ENCODE data around the gene BANK1. TPM values are rescaled to one million over a fixed set of nuclear protein-coding genes. Genes with fewer than 3 reads are reported as not detected.

The BANK1 gene
- total RNA-seq, 1 experiment from 2014 or later = 2.2 TPM

DNA sequence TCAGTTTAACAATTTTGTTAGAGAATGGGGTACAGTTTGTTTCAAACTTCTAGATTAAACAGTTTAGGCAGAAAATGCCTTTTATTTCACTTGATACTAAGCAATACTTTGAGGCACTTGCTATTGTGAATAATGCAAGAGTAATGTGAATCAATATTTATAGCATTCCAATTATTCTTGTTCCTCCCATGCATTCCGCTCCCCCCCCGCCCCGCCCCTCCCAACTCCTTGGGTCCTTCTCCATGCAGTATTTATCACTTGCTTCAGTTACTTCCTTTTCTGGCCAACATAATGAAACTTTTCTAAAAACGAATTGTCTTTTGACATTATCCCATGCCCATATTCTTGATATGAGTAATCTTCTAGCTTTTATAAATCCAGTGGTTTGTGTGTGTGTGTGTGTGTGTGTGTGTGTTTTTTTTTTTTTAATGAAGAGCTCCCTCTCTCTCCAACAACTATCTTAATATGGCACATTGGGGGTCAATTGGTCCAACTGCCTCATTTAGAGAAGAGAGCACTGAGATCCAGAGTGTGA is 1.6 kb downstream of the BANK1 start:
- no peaks in the 10 kb centered on the region for H3K27me3 ChIP-seq (ENCODE audit: insufficient read depth, low read depth)
- ChIA-PET CTCF (no interaction called here), POLR2A (ENCODE audit: unreplicated experiment) (no interaction called here)
- DNase-seq = no peak
- H3K4me3 ChIP-seq = no peak overlapping the region
- H3K27ac ChIP-seq = no peak overlapping the region
- no peaks in the 10 kb centered on the region for H3K4me1 ChIP-seq (replicated peaks; ENCODE audit: insufficient read depth)
- H3K9me3 ChIP-seq (ENCODE audit: insufficient read depth, low read depth) = no peaks in the 10 kb centered on the region
- no peaks in the 10 kb centered on the region for H3K36me3 ChIP-seq (ENCODE audit: low read depth)
- H3K79me2 ChIP-seq (ENCODE audit: low read depth) = no peaks in the 10 kb centered on the region
- no peaks in the 10 kb centered on the region for H3K9me2 ChIP-seq (ENCODE audit: insufficient read depth)
- H2AFZ ChIP-seq = no peak overlapping the region
- BruUV-seq (replicated peaks) = no TSS peak
- no peaks in the 10 kb centered on the region for H3F3A ChIP-seq (ENCODE audit: insufficient read depth, low read depth)
- TF ChIP-seq EZH2 (IDR thresholded peaks at IDR 0.05; ENCODE audit: low read depth) (no peak), CTCF (conservative IDR thresholded peaks at IDR 0.05) (no peak)
- intact Hi-C loops (cut with micrococcal nuclease; ENCODE audit: unreplicated experiment) = loop anchor here (10.0 kb wide), 1 partner anchor 193 kb away; no protein-coding TSS in a partner anchor
- no peaks in the 10 kb centered on the region for H4K20me1 ChIP-seq (ENCODE audit: insufficient read depth)
- H3K4me2 ChIP-seq = no peak overlapping the region

GRCh38 chr4:101793397-101793796 is 2.9 kb downstream of the BANK1 start:
- H3K4me1 ChIP-seq (replicated peaks; ENCODE audit: insufficient read depth) = no peaks in the 10 kb centered on the region
- H3K4me2 ChIP-seq = no peak overlapping the region
- no peak overlapping the region for H3K27ac ChIP-seq
- ChIA-PET POLR2A (ENCODE audit: unreplicated experiment) (no interaction called here), CTCF (no interaction called here)
- no peak for DNase-seq
- TF ChIP-seq EZH2 (IDR thresholded peaks at IDR 0.05; ENCODE audit: low read depth) = no peak
- H3K9me2 ChIP-seq (ENCODE audit: insufficient read depth) = no peaks in the 10 kb centered on the region
- no peak overlapping the region for H2AFZ ChIP-seq
- no peaks in the 10 kb centered on the region for H3K79me2 ChIP-seq (ENCODE audit: low read depth)
- no peaks in the 10 kb centered on the region for H3K9me3 ChIP-seq (ENCODE audit: insufficient read depth, low read depth)
- BruUV-seq (replicated peaks) = no TSS peak
- no peaks in the 10 kb centered on the region for H4K20me1 ChIP-seq (ENCODE audit: insufficient read depth)
- no peaks in the 10 kb centered on the region for H3K27me3 ChIP-seq (ENCODE audit: insufficient read depth, low read depth)
- no peak overlapping the region for H3K4me3 ChIP-seq
- no peaks in the 10 kb centered on the region for H3K36me3 ChIP-seq (ENCODE audit: low read depth)
- no peaks in the 10 kb centered on the region for H3F3A ChIP-seq (ENCODE audit: insufficient read depth, low read depth)
- intact Hi-C loops (cut with micrococcal nuclease; ENCODE audit: unreplicated experiment) = loop anchor here (10.0 kb wide), 1 partner anchor 191 kb away; no protein-coding TSS in a partner anchor

DNA sequence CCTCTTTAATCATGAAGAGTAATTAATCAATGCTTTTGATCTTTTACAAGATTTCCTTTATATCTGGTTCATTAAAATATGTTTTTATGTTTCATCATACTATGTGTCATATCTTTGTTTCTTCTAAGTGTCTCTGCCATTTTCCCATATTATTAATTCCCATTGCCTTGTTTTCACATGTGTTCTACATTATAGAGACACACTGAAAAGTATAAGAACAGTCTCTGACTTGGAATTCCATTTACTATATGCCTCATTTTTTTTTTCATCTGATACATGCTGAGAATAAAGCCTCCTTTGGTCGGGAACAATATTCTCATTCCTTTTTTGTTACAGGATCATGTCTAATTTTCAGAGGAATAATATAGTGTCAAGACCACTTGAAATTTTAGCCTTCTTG is 4.3 kb downstream of the BANK1 start:
- no peak for DNase-seq
- intact Hi-C loops (cut with micrococcal nuclease; ENCODE audit: unreplicated experiment) = loop anchor here (10.0 kb wide), 1 partner anchor 190 kb away; no protein-coding TSS in a partner anchor
- no peaks in the 10 kb centered on the region for H3K9me3 ChIP-seq (ENCODE audit: insufficient read depth, low read depth)
- no peaks in the 10 kb centered on the region for H3K79me2 ChIP-seq (ENCODE audit: low read depth)
- no peaks in the 10 kb centered on the region for H3F3A ChIP-seq (ENCODE audit: insufficient read depth, low read depth)
- H3K4me3 ChIP-seq = no peak overlapping the region
- H3K36me3 ChIP-seq (ENCODE audit: low read depth) = no peaks in the 10 kb centered on the region
- no peaks in the 10 kb centered on the region for H3K27me3 ChIP-seq (ENCODE audit: insufficient read depth, low read depth)
- ChIA-PET CTCF (no interaction called here), POLR2A (ENCODE audit: unreplicated experiment) (no interaction called here)
- no peak overlapping the region for H2AFZ ChIP-seq
- H3K4me2 ChIP-seq = no peak overlapping the region
- H3K9me2 ChIP-seq (ENCODE audit: insufficient read depth) = no peaks in the 10 kb centered on the region
- TF ChIP-seq EZH2 (IDR thresholded peaks at IDR 0.05; ENCODE audit: low read depth) (no peak), CTCF (conservative IDR thresholded peaks at IDR 0.05) (no peak)
- H3K4me1 ChIP-seq (replicated peaks; ENCODE audit: insufficient read depth) = no peaks in the 10 kb centered on the region
- BruUV-seq (replicated peaks) = no TSS peak
- H3K27ac ChIP-seq = no peak overlapping the region
- H4K20me1 ChIP-seq (ENCODE audit: insufficient read depth) = no peaks in the 10 kb centered on the region

- no peaks in the 10 kb centered on the region for H3K9me2 ChIP-seq (ENCODE audit: insufficient read depth)
- DNase-seq = no peak
These were observed 5.2 kb downstream of the BANK1 start for GRCh38 chr4:101795704-101796103.

More at GRCh38 chr4:101795704-101796103, 5.2 kb downstream of the BANK1 start:
- no peaks in the 10 kb centered on the region for H3K27me3 ChIP-seq (ENCODE audit: insufficient read depth, low read depth)
- intact Hi-C loops (cut with micrococcal nuclease; ENCODE audit: unreplicated experiment) = loop anchor here (10.0 kb wide), 1 partner anchor 189 kb away; no protein-coding TSS in a partner anchor
- H3K9me3 ChIP-seq (ENCODE audit: insufficient read depth, low read depth) = no peaks in the 10 kb centered on the region
- BruUV-seq (replicated peaks) = no TSS peak
- H3K79me2 ChIP-seq (ENCODE audit: low read depth) = no peaks in the 10 kb centered on the region
- no peak overlapping the region for H3K4me3 ChIP-seq
- H2AFZ ChIP-seq = no peak overlapping the region
- CTCF ChIA-PET = no interaction called here
- no peaks in the 10 kb centered on the region for H3K36me3 ChIP-seq (ENCODE audit: low read depth)
- no peaks in the 10 kb centered on the region for H3F3A ChIP-seq (ENCODE audit: insufficient read depth, low read depth)
- H3K4me2 ChIP-seq = no peak overlapping the region
- no peaks in the 10 kb centered on the region for H4K20me1 ChIP-seq (ENCODE audit: insufficient read depth)
- no peak overlapping the region for H3K27ac ChIP-seq
- no peak for TF ChIP-seq CTCF (conservative IDR thresholded peaks at IDR 0.05)
- TF ChIP-seq EZH2 (IDR thresholded peaks at IDR 0.05; ENCODE audit: low read depth) = no peak
- POLR2A ChIA-PET (ENCODE audit: unreplicated experiment) = no interaction called here
- no peaks in the 10 kb centered on the region for H3K4me1 ChIP-seq (replicated peaks; ENCODE audit: insufficient read depth)

All from PC-9 (cell line).